GM12891 (cell line): ENCODE measurements around the gene KLK14.

Source experiments
- DNase-seq: peaks from one replicate; pipeline ENCODE4 v3.0.0; 2011; ENCODE audit warnings: low spot score; ENCODE audit not compliant: insufficient read length
- FAIRE-seq: peaks from 2 replicates; lab custom pipeline; 2011; peaks lifted over from hg19 to GRCh38; lab: Jason Lieb, UNC
- PAX5 ChIP-seq: IDR thresholded peaks from 2 replicates; pipeline ENCODE4 v1.6.1; 2011; ENCODE audit warnings: low read length, moderate library complexity, mild to moderate bottlenecking; ENCODE audit not compliant: insufficient read depth, severe bottlenecking
- POLR2A ChIP-seq: IDR thresholded peaks from 2 replicates; pipeline ENCODE4 v1.6.1; 2011; ENCODE audit warnings: low read depth, low read length, control low read depth
- POLR2AphosphoS5 ChIP-seq: IDR thresholded peaks from 2 replicates; pipeline ENCODE4 v1.6.1; 2011; ENCODE audit warnings: low read depth, low read length, control low read depth
- POU2F2 ChIP-seq: IDR thresholded peaks from 2 replicates; pipeline ENCODE4 v1.6.1; 2011; ENCODE audit warnings: low read depth, mild to moderate bottlenecking, control low read depth, low read length, moderate library complexity
- SPI1 ChIP-seq: IDR thresholded peaks from 2 replicates; pipeline ENCODE4 v1.6.1; 2011; ENCODE audit warnings: low read depth, low read length, control low read depth
- TAF1 ChIP-seq: IDR thresholded peaks from 2 replicates; pipeline ENCODE4 v1.6.1; 2011; ENCODE audit warnings: low read depth, low read length, control low read depth

The KLK14 gene

GRCh38 chr19:51089786-51090185 is 7.1 kb upstream of the KLK14 start:
- TF ChIP-seq TAF1 (no peak), POLR2AphosphoS5 (no peak), POLR2A (no peak), SPI1 (no peak), PAX5 (no peak), POU2F2 (no peak)
- FAIRE-seq (no peak), DNase-seq (no peak)

- no peak for FAIRE-seq
- TF ChIP-seq TAF1 (no peak), POU2F2 (no peak), SPI1 (no peak)
- DNase-seq, result no peak
These were observed 3.6 kb upstream of the KLK14 start for GRCh38 chr19:51086153-51086850.

DNA sequence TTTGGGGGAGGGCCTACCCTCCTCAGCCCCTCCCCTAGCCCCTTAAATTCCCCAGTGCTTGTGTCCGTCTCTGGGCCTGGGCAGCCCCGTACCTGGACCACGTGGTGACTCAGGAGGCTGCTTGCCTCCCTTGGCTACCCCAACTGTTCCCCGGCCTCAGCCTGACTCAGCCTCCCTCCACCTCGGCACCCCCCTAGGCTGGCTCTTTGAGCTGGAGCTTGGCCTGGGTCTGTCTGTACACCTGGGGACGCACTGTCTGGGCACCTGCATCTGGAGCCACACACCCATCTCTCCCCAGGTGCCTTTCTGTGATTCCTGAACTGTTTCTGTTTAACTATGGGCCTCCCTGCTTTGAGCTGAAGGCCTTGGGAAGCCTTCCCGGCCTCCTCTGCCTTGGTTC is 1.8 kb upstream of the KLK14 start:
- TF ChIP-seq TAF1 (no peak), POLR2A (no peak), PAX5 (no peak), POLR2AphosphoS5 (no peak), POU2F2 (no peak), SPI1 (no peak)
- no peak for DNase-seq
- FAIRE-seq, result no peak

DNA sequence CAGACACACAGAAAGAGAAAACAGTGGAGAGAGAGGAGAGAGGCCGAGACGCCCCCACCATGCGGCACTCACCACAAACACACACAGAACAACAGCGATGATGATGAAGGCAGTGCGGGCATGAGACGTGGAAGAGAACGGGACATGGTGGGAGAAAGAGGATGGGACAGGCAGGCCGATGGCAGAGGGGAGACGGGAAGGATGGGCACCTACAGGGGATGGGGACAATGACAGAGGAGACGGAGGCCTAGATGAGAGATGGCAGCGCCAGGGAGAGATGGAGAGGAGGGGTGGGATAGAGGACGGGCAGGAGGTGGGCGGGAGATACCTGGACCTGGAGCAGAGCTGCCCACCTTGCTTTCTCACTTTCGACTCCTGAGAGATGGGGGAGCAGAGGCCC is 1.1 kb upstream of the KLK14 start:
- no peak for DNase-seq
- no peak for FAIRE-seq

GRCh38 chr19:51083181-51083580 is 494 bp upstream of the KLK14 start:
- no peak for DNase-seq
- no peak for TF ChIP-seq PAX5
- no peak for TF ChIP-seq TAF1
- no peak for TF ChIP-seq POLR2A
- TF ChIP-seq POU2F2, result no peak
- TF ChIP-seq POLR2AphosphoS5, result no peak
- no peak for TF ChIP-seq SPI1
- FAIRE-seq, result no peak

More for the DNA sequence above, 1.1 kb upstream of the KLK14 start:
- TF ChIP-seq POU2F2 (no peak), PAX5 (no peak), SPI1 (no peak)

DNA sequence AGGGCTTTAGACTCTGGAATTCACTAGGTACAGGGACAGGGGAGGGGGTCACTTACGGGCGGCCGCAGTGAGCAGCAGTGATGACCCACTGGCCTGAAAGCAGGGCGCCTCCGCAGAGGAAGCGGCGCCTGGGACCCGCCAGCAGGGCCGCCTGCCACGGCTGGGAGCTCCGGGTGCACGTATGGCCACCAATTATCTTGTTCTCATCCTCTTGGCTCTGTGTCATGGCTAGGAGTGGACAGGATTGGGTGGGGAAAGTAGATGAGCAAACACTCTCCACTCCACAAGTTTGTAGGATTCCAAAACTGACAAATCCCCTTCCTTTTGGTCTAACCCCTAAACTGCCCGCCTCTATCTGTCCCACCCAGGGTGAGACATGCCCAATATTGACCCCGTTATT is 1.2 kb downstream of the KLK14 start:
- DNase-seq, result no peak
- TF ChIP-seq POLR2A (no peak), SPI1 (no peak), POU2F2 (no peak), TAF1 (no peak), POLR2AphosphoS5 (no peak), PAX5 (no peak)
- no peak for FAIRE-seq

- TF ChIP-seq TAF1 (no peak), POU2F2 (no peak), SPI1 (no peak), POLR2A (no peak), POLR2AphosphoS5 (no peak), PAX5 (no peak)
- no peak for FAIRE-seq
- DNase-seq, result no peak
These were observed 3.1 kb downstream of the KLK14 start for GRCh38 chr19:51079481-51080110.

GRCh38 chr19:51078731-51079130 is 4.0 kb downstream of the KLK14 start:
- DNase-seq (no peak), FAIRE-seq (no peak)
- TF ChIP-seq POU2F2, result no peak
- no peak for TF ChIP-seq POLR2AphosphoS5
- TF ChIP-seq SPI1, result no peak
- no peak for TF ChIP-seq TAF1
- TF ChIP-seq POLR2A, result no peak
- no peak for TF ChIP-seq PAX5

DNA sequence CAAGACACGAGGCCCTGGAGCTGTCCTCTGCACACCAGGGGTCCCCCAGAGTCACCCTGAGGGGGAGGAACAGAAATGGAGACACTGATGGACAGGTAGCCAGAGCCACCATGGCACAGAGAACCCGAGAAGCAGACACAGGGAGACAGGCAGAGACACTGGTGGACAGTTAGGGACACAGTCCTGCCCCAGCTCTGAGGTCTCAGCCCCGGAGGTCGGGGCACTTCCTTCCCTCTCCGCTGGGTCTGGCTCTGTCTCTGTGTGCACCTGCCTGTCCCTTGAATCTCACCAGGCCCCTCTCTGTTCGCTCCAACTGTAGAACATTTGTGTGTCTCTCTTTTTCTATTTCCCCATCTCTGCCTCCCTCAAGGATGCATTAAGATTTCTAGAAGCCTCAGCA is 4.6 kb downstream of the KLK14 start:
- TF ChIP-seq SPI1 (no peak), POLR2AphosphoS5 (no peak), POLR2A (no peak), POU2F2 (no peak), PAX5 (no peak), TAF1 (no peak)
- FAIRE-seq, result no peak
- no peak for DNase-seq
